ENCODE data around the gene SZT2. TPM values are rescaled to one million over a fixed set of nuclear protein-coding genes. Genes with fewer than 3 reads are reported as not detected.
"Not testable (repeated sequence)": the region's sequence is repeated elsewhere in the genome, so short reads cannot be mapped to it uniquely, and the experiment has no call there.

The SZT2 gene
- polyA plus RNA-seq, 1 donor, result 19.6 TPM

DNA sequence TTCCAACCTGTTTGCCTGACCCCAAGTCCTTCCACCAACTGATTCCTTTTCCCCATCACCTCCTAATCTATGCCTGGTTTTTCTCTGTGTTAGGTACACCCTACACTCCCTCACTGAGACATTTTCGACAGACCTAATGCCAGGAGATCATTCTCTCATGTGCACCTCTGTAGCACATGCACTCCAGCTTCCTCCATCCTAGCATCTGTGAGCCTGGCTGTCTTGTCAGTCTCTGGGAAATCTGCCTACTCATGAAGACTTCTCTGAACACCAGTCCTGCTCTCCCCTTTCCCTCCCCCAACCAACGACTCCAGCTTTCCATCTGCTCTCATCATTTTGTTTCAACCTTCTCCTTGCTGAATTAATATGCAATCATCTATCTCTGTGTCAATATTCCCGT lies 1.1 kb upstream of the SZT2 start:
- no peak for DNase-seq

DNA sequence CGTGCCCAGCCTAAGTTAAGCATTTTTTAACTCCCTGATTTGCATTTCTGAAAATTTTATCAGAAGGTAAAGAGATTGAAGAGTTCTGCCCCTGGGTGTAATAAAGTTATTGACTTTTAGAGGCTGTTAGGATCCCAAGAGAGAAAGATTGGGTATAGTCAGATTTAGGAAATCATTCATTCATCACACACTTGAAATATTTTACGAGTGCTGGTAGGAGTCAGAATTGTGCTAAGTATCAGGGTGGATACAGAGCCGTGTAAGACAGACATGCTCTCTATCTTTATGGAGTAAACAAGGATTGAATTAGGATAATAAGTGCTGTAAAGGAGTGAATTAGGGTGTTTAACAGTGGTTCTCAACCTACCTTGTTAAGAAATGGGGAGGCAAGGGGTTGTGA lies 3.0 kb downstream of the SZT2 start:
- no peak for DNase-seq

DNA sequence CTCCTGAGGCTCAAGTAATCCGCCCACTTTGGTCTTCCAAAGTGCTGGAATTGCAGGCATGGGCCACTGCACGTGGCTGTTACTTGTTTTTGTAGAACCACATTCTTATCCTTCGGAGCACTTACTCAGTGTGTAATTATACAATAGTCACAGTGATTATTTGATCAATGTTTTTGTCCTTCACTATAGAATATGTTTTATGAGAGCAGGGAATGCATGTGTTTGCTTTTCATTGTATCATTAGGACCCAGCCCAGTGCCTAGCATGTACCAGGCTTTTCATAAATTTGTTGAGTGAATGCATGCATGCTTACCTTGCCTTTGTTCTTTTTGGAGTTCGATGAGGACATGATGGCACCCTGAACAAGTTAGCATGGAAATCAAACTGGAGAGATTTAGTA lies 5.8 kb downstream of the SZT2 start:
- DNase-seq, result no peak

DNA sequence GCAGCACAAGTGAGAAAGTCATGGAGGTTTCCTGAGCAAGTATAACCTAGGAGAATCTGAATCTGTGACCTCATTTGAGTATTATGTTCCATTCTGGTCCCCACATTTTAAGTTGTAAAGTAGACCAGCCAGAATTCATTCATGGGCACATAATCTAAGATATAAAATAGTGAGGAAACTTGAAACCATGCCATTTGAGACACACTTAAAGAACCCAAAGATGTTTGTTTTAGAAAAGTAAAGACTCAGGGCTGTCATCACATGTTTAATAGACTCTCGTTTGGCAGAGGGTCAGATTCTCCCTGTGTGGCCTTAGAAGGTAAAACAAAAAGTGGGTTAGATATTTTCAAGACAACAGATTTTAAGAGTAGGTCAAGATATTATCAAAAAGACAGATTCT lies 6.4 kb downstream of the SZT2 start:
- DNase-seq, result no peak

DNA sequence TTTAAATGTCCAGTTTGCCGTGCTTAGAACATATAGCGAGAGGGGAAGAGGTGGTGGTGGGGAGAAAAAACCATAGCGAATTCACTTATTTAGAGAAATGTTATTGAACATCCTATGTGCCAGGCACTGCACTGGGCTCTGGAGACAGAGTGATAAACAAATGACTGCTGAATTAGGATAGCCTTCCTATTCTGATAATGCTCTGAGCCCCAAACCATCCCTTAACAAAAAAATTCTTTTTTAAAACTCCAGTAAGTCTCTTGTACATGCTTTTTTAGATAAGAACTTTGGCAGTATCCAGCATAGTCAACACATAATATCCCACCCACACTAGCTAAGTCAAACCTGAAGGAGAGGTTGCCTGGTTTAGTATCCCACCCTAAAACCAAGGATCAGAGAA lies 8.5 kb downstream of the SZT2 start:
- no peak for DNase-seq

DNA sequence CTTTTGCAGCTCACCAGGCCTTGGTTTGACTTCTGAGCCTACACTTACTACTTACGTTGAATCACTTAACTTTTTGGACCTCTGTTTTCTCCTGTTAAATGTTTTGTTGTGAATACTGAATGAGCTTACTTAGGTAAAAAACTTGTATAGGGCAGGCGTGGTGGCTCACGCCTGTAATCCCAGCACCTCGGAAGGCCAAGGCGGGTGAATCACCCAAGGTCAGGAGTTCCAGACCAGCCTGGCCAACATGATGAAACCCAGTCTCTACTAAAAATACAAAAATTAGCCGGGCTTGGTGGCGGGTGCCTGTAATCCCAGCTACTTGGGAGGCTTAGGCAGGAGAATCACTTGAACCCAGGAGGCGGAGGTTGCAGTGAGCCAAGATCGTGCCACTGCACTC lies 10.7 kb downstream of the SZT2 start:
- DNase-seq, result not testable (repeated sequence)

DNA sequence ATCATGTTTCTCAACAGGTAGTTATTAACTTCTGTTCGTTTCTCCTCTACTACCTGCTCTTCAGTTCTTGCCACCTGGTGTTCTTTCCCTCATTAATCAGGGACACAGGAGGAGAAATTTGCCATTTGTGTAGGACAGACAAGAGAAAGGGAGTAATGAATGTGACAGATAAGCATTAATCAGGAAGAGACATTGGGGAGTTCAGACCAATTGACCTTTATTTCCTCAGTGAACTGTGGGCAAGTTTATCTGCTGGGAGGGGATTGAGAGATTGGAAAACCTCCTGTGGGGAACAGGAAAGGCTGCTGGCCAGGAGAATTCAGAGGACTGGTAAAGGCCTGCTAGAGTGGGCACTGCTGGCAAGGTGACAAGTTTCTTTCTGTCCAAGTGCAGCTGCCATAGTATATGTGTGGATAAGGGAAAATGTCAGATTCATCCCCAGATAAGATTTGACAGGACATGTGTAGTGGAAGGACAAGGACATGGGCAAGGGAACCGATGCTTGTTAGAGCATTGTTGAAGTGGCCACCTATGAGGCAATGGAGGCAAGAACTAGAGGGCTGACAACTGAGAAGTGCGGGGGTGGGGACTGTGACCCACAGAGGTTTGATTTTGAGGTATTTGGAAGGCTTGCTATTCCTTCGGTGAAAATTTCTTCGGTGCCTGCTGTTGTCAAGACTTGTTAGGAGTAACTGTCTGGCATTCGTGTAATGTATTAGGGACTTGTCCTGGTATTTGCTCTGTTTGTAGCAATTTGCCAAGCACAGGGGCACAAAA lies 12.6 kb downstream of the SZT2 start:
- DNase-seq, result no peak

DNA sequence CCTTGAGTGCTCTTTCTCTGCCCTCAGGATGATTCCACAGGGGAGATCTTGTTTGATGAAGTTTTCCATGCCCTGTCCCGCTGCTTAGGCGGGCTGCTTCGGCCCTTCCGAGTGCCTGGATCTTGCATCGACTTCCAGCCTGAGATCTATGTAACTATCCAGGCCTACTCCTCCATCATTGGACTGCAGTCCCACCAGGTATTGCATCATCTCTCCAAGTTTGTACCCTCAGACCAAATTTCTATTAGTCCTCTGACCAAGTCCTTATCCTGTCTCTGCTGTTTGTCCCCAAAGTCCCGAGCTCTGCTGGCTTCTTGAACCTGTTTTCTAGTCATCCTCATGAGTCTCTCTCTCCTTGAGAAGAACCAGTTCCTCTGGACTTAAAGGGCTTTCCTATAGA lies 14.7 kb downstream of the SZT2 start:
- no peak for DNase-seq

DNA sequence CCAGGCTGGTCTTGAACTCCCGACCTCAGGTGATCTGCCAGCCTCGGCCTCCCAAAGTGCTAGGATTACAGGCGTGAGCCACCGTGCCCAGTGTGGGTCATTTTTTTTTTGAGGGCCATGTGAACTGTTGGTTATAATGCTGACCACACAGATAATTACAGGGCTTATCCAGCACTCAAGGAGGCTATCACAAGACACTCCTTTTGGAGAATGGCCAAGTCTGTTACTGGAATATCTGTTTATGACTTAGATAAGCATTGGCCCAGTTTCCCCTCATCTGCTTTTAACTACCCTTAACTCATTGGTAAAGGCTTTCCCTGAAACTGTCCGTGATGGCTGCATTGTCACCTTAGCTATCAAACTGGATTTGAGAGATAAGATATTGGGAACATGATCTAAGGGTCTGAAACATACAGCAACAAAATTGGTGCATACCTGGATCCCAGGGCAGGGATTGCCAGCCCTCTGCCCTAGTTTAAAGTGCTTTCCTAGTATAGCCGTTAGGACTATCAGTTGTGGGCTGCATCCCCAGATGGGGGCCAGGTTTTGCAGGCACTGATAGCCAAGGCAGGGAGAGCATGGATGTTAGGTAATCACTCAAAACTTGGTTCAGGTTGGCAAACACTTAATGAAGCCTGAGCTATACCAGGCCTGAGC lies 15.6 kb downstream of the SZT2 start:
- no peak for DNase-seq

DNA sequence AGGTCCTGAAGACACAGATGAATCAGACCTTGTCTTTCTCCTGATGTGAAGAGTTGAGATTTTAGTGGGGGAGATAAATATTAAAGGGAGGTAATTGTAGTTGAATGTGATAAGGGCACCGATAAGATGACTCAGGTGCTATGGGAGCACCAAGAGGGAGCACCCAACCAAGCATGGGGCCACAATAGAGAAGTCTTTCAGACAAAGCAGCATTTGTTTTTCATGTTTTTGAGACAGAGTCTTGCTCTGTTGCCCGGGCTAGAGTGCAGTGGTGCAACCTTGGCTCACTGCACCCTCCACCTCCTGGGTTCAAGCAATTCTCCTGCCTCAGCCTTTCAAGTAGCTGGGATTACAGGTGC lies 16.2 kb downstream of the SZT2 start:
- no peak for DNase-seq

DNA sequence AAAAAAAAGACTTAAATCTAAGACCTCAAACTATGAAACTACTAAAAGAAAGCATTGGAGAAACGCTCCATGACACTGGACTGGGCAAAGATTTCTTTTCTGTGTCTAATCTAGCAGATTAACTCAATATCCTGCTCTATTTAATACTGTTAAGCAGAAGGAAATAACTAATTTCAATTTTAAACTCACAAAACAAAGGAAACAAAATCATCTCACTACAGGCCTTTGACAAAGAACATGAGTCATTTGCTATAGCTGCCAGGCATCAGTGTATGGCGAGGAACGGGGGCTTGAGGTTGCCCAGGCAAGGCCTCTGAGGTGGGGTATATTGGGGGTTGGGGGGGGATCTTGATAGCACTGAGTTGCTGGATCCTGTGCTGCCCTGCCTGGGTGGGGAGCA lies 20.9 kb downstream of the SZT2 start:
- no peak for DNase-seq

DNA sequence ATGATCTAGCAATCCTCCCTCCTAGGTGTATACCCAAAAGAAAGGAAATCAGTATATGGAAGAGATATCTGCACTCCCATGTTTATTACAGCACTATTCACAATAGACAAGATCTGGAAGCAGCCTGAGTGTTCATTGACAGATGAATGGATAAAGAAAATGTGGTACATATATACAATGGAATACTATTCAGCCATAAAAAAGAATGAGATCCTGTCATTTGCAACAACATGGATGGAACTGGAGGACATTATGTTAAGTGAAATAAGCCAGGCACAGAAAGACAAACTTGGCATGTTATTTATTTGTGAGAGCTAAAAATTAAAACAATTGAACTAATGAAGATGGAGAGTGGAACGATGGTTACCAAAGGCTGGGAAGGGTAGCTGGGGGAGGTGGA lies 23.7 kb downstream of the SZT2 start:
- not testable (repeated sequence) for DNase-seq

DNA sequence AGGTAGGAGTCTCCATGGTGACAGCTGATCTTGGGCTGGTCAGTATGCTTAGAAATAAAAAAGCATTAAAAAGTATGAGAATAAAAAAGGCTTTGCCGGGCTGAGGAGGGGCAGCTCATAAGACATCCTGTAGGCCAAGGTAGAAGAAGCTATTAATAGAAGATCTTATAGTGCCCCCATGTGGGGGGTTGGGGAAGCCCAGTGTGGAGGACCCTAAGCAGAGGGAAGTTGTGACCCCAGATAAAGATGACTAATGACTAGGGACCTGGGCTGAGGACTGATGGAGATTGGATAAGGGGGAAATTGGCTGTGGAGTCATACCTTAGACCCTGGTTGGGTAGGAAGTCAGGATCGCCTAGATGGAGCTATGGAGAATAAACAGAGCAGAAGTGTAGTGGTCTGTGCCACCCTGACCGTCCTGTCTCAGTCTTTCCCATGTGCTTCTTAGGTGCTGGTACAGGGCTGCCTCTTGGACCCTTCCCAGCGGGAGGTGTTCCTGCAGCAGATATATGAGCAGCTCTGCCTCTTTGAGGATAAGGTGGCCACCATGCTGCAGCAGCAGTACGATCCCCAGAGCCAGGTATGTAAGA lies 25.0 kb downstream of the SZT2 start:
- no peak for DNase-seq

DNA sequence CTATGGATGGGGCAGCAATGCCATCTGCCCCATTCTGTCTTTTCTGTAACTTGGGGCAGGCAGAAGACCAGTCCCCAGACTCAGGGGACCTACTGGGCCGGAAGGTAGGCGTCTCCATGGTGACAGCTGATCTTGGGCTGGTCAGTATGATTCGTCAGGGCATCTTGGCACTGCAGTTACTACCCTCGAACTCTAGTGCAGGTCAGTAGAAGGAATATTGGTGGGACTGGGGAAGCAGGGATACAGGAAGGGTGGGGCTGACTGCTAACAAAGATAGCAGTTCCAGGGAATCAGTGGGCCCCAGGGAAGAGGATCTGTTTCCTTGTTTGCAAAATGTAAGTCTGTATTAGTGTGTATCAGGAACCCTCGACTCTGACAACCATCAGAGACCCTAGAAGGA lies 26.2 kb downstream of the SZT2 start:
- no peak for DNase-seq

DNA sequence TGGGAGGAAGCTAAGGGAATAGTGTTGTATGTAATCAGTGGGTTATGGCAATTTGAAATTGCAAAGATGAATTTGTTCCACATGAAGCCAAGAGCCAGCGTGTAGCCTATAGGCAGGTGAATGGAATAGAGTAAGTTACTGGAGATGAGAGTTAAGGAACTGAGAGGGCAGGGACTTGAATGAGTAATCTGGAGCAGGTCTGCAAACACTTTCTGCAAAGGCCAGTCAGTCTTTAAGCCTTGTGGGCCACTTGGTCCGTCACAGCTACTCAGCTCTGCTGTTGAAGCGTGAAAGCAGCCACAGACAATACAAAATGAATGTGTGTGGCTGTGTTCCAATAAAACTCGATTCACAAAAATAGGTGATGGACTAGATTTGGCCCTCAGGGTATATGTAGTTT lies 29.2 kb downstream of the SZT2 start:
- no peak for DNase-seq

DNA sequence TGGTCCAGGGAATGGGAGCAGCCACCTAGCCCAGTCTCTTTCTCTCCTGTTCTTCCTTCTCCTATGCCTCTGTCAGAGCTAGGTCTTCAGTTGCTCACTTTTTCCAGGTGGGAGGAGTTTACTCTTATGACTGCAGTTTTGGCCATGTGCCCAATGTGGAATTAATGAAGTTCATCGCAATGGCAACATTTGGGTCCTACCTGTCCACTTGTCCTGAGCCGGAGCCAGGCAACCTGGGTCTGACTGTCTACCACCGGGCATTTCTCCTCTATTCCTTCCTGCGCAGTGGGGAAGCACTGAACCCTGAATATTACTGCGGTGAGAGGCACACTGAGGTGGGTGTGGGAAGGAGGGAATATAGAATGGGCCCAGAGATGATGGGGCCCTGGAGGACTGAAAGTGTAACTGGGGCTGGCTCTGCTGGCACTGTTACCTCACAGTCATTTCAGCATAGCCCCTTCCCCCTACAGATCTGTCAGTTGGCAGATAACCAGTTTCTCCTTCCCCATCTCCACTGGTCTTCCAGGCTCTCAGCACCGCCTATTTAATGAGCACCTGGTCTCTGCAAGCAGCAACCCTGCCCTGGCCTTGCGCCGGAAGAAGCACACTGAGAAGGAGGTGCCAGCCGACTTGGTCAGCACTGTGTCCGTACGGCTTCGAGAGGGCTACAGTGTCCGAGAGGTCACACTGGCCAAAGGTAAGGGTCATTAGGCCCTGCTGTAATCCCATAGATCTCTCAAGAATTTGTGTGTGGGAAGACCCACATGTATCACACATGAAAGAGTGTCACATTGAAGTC lies 30.1 kb downstream of the SZT2 start:
- no peak for DNase-seq

DNA sequence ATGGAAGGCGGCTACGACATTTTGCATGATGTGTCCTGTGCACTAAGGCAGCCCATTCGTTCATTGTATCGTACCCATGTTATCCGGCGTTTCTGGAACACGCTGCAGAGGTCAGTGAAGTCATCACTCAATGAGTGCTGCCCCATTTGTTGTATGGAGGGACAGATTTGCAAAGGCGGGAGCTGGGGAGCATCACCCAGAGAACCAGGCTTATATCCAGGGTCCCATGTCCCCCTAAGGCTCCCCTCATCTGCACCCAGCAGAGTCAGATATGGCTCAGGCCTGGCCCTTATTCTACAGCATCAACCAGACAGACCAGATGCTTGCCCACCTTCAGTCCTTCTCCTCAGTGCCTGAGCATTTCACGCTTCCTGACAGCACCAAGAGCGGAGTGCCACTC lies 31.2 kb downstream of the SZT2 start:
- DNase-seq, result no peak

DNA sequence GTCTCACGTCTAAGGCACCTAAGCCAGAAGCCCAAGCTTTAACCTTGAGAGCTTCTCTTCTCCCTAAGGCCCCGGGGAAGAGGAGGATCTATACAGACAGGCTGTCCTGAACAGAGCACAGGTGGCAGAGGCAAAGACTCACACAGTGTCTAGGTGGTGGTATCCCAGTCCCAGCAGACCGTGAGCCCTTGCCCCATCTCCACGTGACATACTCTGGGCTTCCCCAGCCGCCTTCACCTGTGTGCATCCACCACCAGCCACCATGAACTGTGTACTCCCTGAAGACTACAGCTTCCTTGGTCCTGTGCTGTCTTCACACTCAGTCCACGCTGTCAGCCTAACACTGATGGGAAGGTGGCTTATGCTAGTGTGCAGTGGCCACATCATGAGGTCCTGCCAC lies 31.7 kb downstream of the SZT2 start:
- DNase-seq, result no peak

DNA sequence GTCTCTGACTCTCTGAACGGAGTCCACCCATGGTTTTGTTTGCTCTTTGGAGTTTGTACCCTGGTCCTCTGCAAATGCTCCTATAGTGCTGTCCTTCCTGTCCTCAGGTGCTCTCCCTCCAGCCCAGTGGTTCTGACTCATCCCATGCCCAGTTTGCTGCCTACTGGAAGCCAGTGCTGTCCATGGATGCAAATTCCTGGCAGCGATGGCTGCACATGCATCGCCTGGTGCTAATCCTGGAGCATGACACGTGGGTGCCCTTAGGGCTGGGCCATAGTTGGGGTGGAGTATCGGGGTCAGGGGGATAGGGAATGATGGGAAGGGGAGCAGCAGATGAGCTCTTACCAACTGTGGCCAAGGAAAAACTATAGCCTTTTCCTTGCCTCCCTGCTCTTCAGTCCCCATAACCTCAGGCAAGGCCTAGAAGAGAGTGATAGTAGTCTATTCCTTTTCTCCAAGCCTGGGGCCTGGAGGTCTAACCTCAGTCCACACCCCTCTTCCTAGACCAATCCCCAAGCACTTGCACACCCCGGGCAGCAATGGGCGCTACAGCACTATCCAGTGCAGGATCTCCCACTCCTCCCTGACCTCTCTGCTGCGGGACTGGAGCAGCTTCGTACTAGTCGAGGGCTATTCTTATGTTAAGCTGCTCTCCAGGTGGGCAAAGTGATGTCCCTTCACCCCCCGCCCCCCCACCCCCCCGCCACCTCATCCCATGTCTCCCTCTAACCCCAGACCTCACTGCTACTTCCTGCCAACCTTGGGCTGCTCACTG lies 32.5 kb downstream of the SZT2 start:
- no peak for DNase-seq

DNA sequence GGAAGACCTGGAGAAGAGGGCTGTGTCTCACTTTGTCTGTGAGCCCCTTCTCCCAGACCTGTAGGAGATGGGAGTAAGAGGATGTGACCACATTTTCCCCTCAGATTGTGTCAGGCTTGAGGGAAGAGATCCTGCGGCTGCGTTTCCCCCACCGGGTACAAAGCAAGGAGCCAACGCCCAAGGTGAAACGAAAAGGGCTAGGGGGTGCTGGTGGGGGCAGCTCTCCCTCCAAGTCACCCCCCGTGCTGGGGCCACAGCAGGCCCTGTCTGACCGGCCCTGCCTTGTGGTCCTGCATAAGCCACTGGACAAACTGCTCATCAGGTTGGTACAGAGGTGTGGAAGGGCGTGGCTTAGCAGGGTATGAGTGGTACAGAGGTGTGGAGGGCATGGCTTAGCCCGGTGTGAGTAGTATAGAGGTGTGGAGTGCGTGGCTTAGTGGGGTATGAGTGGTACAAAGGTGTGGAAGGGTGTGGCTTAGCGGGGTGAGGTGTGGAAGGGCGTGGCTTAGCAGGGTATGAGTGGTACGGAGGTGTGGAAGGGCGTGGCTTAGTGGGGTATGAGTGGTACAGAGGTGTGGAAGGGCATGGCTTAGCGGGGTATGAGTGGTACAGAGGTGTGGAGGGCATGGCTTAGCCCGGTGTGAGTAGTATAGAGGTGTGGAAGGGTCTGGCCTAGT lies 33.4 kb downstream of the SZT2 start:
- no peak for DNase-seq

DNA sequence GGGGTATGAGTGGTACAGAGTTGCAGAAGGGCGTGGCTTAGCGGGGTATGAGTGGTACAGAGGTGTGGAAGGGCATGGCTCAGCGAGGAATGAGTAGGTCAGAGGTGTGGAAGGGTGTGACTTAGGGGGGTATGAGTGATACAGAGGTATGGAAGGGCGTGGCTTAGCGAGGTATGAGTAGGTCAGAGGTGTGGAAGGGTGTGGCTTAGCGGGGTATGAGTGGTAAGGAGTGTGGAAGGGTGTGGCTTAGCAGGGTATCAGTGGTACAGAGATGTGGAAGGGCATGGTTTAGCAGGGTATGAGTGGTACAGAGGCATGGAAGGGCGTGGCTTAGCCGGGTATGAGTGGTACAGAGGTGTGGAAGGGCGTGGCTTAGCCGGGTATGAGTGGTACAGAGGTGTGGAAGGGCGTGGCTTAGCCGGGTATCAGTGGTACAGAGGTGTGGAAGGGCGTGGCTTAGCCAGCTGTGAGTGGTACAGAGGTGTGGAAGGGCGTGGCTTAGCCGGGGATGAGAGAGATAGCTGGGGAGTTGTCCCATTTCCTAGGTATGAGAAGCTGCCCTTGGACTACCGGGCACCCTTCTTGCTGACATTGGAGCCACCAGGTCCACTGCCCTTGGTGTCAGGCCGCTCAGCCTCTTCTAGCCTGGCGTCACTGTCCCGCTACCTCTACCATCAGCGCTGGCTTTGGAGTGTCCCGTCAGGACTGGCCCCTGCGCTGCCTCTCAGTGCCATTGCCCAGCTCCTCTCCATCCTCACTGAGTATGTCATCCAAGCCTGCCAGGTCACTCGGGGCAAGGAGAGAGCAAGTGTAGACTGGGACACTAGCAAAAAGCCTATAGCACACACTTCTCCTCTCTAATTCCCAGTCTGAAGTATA lies 34.2 kb downstream of the SZT2 start:
- DNase-seq, result no peak

Measured in hindlimb muscle (tissue), 1 donor.